SK-N-SH (cell line): Measurements from ENCODE around the gene PLA2G12B. TPM values are rescaled to one million over a fixed set of nuclear protein-coding genes. Genes with fewer than 3 reads are reported as not detected.

Source experiments
- CTCF ChIA-PET: fragments of 300-600, 350-600 bp; formaldehyde crosslinking; extraction: SDS; loops from one replicate; lab custom pipeline; 2021; lab: Yijun Ruan, JAX
- POLR2A ChIA-PET: fragments of 350-600 bp; sonication (Branson Sonifier 250); formaldehyde crosslinking; extraction: SDS; loops from one replicate; lab custom pipeline; 2020; ENCODE audit warnings: antibody characterized with exemption, inconsistent platforms; lab: Yijun Ruan, JAX
- DNase-seq: peaks from one replicate; pipeline ENCODE4 v3.0.0; 2012
- H2AFZ ChIP-seq: fragments of 200-600 bp; sonication (generic); 2 replicates; pipeline ENCODE4 v1.8.1; 2016; ENCODE audit warnings: antibody characterized with exemption, mild to moderate bottlenecking, low read depth
- H3F3A ChIP-seq: fragments of 200-600 bp; sonication (generic); replicated peaks from 2 replicates; pipeline ENCODE3; 2016; ENCODE audit warnings: antibody characterized with exemption, mild to moderate bottlenecking; ENCODE audit not compliant: insufficient read depth
- H3K27ac ChIP-seq, 2 experiments: fragments of 200-500 bp in 1 of 2; fragments of 200-600 bp in 1 of 2; sonication (Bioruptor generic) in 1 of 2; sonication (generic), shearing (Covaris generic) in 1 of 2; 2 replicates each; pipeline versions ENCODE4 v1.5.1 to v1.6.1; 2014 to 2016; ENCODE audit warnings: low read depth in 2 of 2, inconsistent platforms in 1 of 2, low read length in 1 of 2, mild to moderate bottlenecking in 1 of 2, mixed read lengths in 1 of 2
- H3K27me3 ChIP-seq: fragments of 200-600 bp; sonication (generic), shearing (Covaris generic); 2 replicates; pipeline ENCODE4 v1.6.1; 2016; ENCODE audit warnings: mixed run types; ENCODE audit not compliant: insufficient read depth
- H3K36me3 ChIP-seq, 2 experiments: fragments of 200-500 bp in 1 of 2; fragments of 200-600 bp in 1 of 2; sonication (Bioruptor generic) in 1 of 2; sonication (generic) in 1 of 2; replicated peaks in 1 of 2; 2 replicates each; pipeline versions ENCODE3 to v1.5.1; 2014 to 2016; ENCODE audit warnings: low read length in 1 of 2, mild to moderate bottlenecking in 1 of 2; ENCODE audit not compliant: insufficient read depth in 2 of 2, control insufficient read depth in 1 of 2
- H3K4me1 ChIP-seq, 2 experiments: fragments of 200-500 bp in 1 of 2; fragments of 200-600 bp in 1 of 2; sonication (Bioruptor generic) in 1 of 2; sonication (generic), shearing (Covaris generic) in 1 of 2; 2 replicates each; pipeline versions ENCODE4 v1.5.1 to v1.6.1; 2014 to 2016; ENCODE audit warnings: low read depth in 1 of 2, low read length in 1 of 2, mixed run types in 1 of 2; ENCODE audit not compliant: insufficient read depth in 2 of 2, control insufficient read depth in 1 of 2
- H3K4me2 ChIP-seq: fragments of 200-600 bp; sonication (generic), shearing (Covaris generic); 2 replicates; pipeline ENCODE4 v1.6.1; 2017; ENCODE audit warnings: mixed run types
- H3K4me3 ChIP-seq, 2 experiments: fragments of 200-500 bp in 1 of 2; fragments of 200-600 bp in 1 of 2; sonication (Bioruptor generic) in 1 of 2; sonication (generic), shearing (Covaris generic) in 1 of 2; 2 replicates each; pipeline versions ENCODE4 v1.5.1 to v1.8.1; 2014 to 2016; ENCODE audit warnings: low read depth in 2 of 2, inconsistent platforms in 1 of 2, low read length in 1 of 2, mild to moderate bottlenecking in 1 of 2, mixed read lengths in 1 of 2, moderate library complexity in 1 of 2
- H3K79me2 ChIP-seq: fragments of 200-600 bp; sonication (generic); 2 replicates; pipeline ENCODE4 v1.8.1; 2017; ENCODE audit warnings: mild to moderate bottlenecking; ENCODE audit not compliant: insufficient read depth
- H3K9ac ChIP-seq: fragments of 200-600 bp; sonication (generic); 2 replicates; pipeline ENCODE4 v1.6.1; 2017; ENCODE audit warnings: mixed run types
- H3K9me2 ChIP-seq: fragments of 200-600 bp; sonication (generic); 2 replicates; pipeline ENCODE4 v1.6.1; 2017; ENCODE audit warnings: mixed run types
- H3K9me3 ChIP-seq: fragments of 200-600 bp; sonication (generic); 2 replicates; pipeline ENCODE4 v1.6.1; 2017; ENCODE audit warnings: mixed run types, mild to moderate bottlenecking, moderate library complexity
- H4K20me1 ChIP-seq: fragments of 200-600 bp; sonication (generic); 2 replicates; pipeline ENCODE4 v1.6.1; 2017; ENCODE audit warnings: mild to moderate bottlenecking, mixed run types; ENCODE audit not compliant: insufficient read depth
- CHD2 ChIP-seq: fragments of 150-350 bp; IDR thresholded peaks from 2 replicates; pipeline ENCODE4 v1.6.1; 2018; ENCODE audit warnings: low read length; ENCODE audit not compliant: partially characterized antibody
- ELF1 ChIP-seq: IDR thresholded peaks from 2 replicates; pipeline ENCODE4 v1.4.0; 2012
- EP300 ChIP-seq, 2 experiments: IDR thresholded peaks; 2 replicates each; pipeline versions ENCODE4 v1.4.0 to v1.6.1; 2012; ENCODE audit warnings: borderline replicate concordance in 1 of 2, low read depth in 1 of 2, low read length in 1 of 2
- GABPA ChIP-seq: IDR thresholded peaks from 2 replicates; pipeline ENCODE4 v1.4.0; 2012; ENCODE audit warnings: low read depth, mild to moderate bottlenecking
- GATA2 ChIP-seq: sonication (generic); formaldehyde crosslinking; IDR thresholded peaks from 2 replicates; pipeline ENCODE4 v1.5.0; 2020; ENCODE audit warnings: mild to moderate bottlenecking, missing genetic modification reagents
- MXI1 ChIP-seq: IDR thresholded peaks from 2 replicates; pipeline ENCODE4 v1.6.1; 2012; ENCODE audit warnings: mild to moderate bottlenecking, low read depth, low read length, improper control_type of control experiment
- NFIC ChIP-seq: IDR thresholded peaks from 2 replicates; pipeline ENCODE4 v1.4.0; 2012; ENCODE audit warnings: borderline replicate concordance
- POLR2AphosphoS5 ChIP-seq: IDR thresholded peaks from 2 replicates; pipeline ENCODE4 v1.6.1; 2012; ENCODE audit warnings: low read depth, low read length
- RXRA ChIP-seq: IDR thresholded peaks from 2 replicates; pipeline ENCODE4 v1.4.0; 2012; ENCODE audit warnings: low read depth, mild to moderate bottlenecking, borderline replicate concordance
- SIN3A ChIP-seq: IDR thresholded peaks from 2 replicates; pipeline ENCODE4 v1.6.1; 2012; ENCODE audit warnings: low read depth, mild to moderate bottlenecking, low read length, moderate library complexity, borderline replicate concordance
- TAF1 ChIP-seq: IDR thresholded peaks from 2 replicates; pipeline ENCODE4 v1.6.1; 2012; ENCODE audit warnings: low read depth, mild to moderate bottlenecking, low read length, moderate library complexity, borderline replicate concordance
- TEAD4 ChIP-seq: IDR thresholded peaks from 2 replicates; pipeline ENCODE4 v1.4.0; 2012; ENCODE audit warnings: mild to moderate bottlenecking, borderline replicate concordance; ENCODE audit not compliant: insufficient read depth
- USF1 ChIP-seq: IDR thresholded peaks from 2 replicates; pipeline ENCODE4 v1.4.0; 2012; ENCODE audit warnings: low read depth, borderline replicate concordance
- ZBTB33 ChIP-seq: IDR thresholded peaks from 2 replicates; pipeline ENCODE4 v1.4.0; 2012; ENCODE audit warnings: low read depth, borderline replicate concordance
- WGBS: methylation state at CpG from one replicate; pipeline ENCODE4 v1.1.6; 2017; ENCODE audit warnings: low lambda C conversion rate; 5-methylcytosine and 5-hydroxymethylcytosine counted together
- polyA plus RNA-seq, 3 experiments: library from polyadenylated mRNA; depleted of rRNA; stranded (reverse); fragments of >200 nt; gene quantifications; 2 replicates each; pipeline ENCODE4 v1.2.3, GENCODE V29; 2012
- TF ChIP-seq, protein P1 (sequence below): fragments of 150-350 bp; IDR thresholded peaks from 2 replicates; pipeline ENCODE4 v1.6.1; 2016; ENCODE audit warnings: mild to moderate bottlenecking, low read depth, low read length
- TF ChIP-seq, protein P2 (sequence below): IDR thresholded peaks from 2 replicates; pipeline ENCODE4 v1.4.0; 2012; ENCODE audit warnings: low read depth

The PLA2G12B gene
- polyA plus RNA-seq, 1 of the 3 experiments (the other 2 are of a cell fraction) = not detected

DNA sequence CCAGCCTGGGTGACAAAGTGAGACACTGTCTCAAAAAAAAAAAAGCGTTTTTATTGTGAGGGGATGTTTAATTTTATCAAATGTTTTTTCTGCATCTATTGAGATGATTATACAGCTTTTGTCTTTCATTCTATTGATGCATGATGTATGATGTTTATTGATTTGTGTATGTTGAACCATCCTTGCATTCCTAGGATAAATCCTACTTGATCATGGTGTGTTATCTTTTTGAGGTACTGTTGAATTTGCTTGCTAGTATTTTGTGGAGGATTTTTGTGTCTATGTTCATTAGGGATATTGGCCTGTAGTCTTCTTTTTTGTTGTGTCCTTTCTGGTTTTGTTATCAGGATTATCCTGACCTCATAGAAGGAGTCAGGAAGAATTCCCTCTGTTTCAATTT lies 22.3 kb upstream of the PLA2G12B start (continued):
- TF ChIP-seq POLR2AphosphoS5 = no peak
- TF ChIP-seq, protein P1, sequence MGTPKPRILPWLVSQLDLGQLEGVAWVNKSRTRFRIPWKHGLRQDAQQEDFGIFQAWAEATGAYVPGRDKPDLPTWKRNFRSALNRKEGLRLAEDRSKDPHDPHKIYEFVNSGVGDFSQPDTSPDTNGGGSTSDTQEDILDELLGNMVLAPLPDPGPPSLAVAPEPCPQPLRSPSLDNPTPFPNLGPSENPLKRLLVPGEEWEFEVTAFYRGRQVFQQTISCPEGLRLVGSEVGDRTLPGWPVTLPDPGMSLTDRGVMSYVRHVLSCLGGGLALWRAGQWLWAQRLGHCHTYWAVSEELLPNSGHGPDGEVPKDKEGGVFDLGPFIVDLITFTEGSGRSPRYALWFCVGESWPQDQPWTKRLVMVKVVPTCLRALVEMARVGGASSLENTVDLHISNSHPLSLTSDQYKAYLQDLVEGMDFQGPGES = no peak

DNA sequence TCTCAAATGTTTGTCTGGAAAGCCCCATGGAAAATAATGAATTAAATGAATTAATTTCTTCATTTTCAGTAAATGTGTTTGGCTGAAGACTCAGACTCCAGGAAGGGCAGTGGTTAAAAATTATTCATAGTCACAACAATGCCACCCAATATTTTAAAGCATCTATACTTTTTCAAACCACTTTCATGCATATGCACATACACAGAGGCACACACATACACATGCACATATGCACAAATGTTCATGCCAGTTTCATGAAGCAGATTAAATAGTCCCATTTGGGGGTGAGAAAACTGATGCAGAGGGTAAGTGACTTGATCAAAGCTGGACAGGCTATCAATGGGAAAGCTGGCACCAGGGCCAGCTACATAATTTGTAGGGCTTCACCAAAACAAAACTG lies 1.4 kb upstream of the PLA2G12B start:
- H3K4me1 ChIP-seq = peaks cover 0 to 13% of the 10 kb centered on the region in 2 experiments; a peak in 1 of 4 replicates
- no peak for DNase-seq
- TF ChIP-seq TAF1 (no peak), NFIC (no peak), CHD2 (no peak), RXRA (no peak), ELF1 (no peak), GATA2 (CRISPR knock-in tag) (no peak)
- no peaks in the 10 kb centered on the region for H3K27me3 ChIP-seq
- ChIA-PET POLR2A (no interaction called here), CTCF (no interaction called here)
- no peaks in the 10 kb centered on the region for H3K9me2 ChIP-seq
- H3K9ac ChIP-seq = no peak overlapping the region
- H3F3A ChIP-seq = no peaks in the 10 kb centered on the region
- H3K9me3 ChIP-seq = no peaks in the 10 kb centered on the region
- no peaks in the 10 kb centered on the region for H4K20me1 ChIP-seq
- H3K4me3 ChIP-seq = no peak overlapping the region
- H2AFZ ChIP-seq = no peak overlapping the region
- H3K27ac ChIP-seq = no peak overlapping the region
- no peak overlapping the region for H3K4me2 ChIP-seq
- H3K79me2 ChIP-seq = no peaks in the 10 kb centered on the region
- no peaks in the 10 kb centered on the region for H3K36me3 ChIP-seq

- TF ChIP-seq SIN3A = no peak
- no peak for TF ChIP-seq MXI1
- TF ChIP-seq TAF1 = no peak
- no peak for TF ChIP-seq EP300 (IDR thresholded peaks at IDR 0.05; ENCODE audit: borderline replicate concordance in 1 of 2, low read depth in 1 of 2, low read length in 1 of 2)
- TF ChIP-seq ZBTB33 = no peak
- no peak for TF ChIP-seq TEAD4
- no peak for TF ChIP-seq USF1
- TF ChIP-seq, protein P1 = no peak
- no peak for TF ChIP-seq GABPA
- no peak for TF ChIP-seq CHD2
- TF ChIP-seq, protein P2, sequence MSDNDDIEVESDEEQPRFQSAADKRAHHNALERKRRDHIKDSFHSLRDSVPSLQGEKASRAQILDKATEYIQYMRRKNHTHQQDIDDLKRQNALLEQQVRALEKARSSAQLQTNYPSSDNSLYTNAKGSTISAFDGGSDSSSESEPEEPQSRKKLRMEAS = no peak
- TF ChIP-seq, all 33 proteins: peak for 0
- no peaks in the 10 kb centered on the region for H3K79me2 ChIP-seq
- H2AFZ ChIP-seq = no peak overlapping the region
- 67% methylated on average over 6 of the region's 8 CpGs for WGBS
- H3K4me1 ChIP-seq = peaks cover 0 to 13% of the 10 kb centered on the region in 2 experiments; a peak in 1 of 4 replicates
- no peak overlapping the region for H3K9ac ChIP-seq
- POLR2A ChIA-PET = no interaction called here
- H3K27me3 ChIP-seq = no peaks in the 10 kb centered on the region
- CTCF ChIA-PET = interaction anchor here (1.5 kb wide), 1 partner anchor 13 kb away, joined by 3 read pairs; no protein-coding TSS in a partner anchor
- H3K9me2 ChIP-seq = no peaks in the 10 kb centered on the region
- no peak overlapping the region for H3K27ac ChIP-seq
- no peak overlapping the region for H3K4me3 ChIP-seq
- H3K36me3 ChIP-seq = no peaks in the 10 kb centered on the region
- H3K9me3 ChIP-seq = no peaks in the 10 kb centered on the region
- no peak overlapping the region for H3K4me2 ChIP-seq
- no peak for DNase-seq
- H3F3A ChIP-seq = no peaks in the 10 kb centered on the region
- no peaks in the 10 kb centered on the region for H4K20me1 ChIP-seq
These were observed 393 bp downstream of the PLA2G12B start for GRCh38 chr10:72954230-72954595.
